Measurements from ENCODE around the gene TP53TG3F. TPM values are rescaled to one million over a fixed set of nuclear protein-coding genes. Genes with fewer than 3 reads are reported as not detected.
"Not testable (repeated sequence)": the region's sequence is repeated elsewhere in the genome, so short reads cannot be mapped to it uniquely, and the experiment has no call there.

Gene TP53TG3F
- total RNA-seq (2022) (not detected in 2 replicates), Bru-seq, nascent RNA (not detected), BruChase-seq, experiment 1, labeled RNA remaining after a 2-hour chase (not detected), BruChase-seq, experiment 2, labeled RNA remaining after a 6-hour chase (not detected)
- long read RNA-seq, result 0 reads

DNA sequence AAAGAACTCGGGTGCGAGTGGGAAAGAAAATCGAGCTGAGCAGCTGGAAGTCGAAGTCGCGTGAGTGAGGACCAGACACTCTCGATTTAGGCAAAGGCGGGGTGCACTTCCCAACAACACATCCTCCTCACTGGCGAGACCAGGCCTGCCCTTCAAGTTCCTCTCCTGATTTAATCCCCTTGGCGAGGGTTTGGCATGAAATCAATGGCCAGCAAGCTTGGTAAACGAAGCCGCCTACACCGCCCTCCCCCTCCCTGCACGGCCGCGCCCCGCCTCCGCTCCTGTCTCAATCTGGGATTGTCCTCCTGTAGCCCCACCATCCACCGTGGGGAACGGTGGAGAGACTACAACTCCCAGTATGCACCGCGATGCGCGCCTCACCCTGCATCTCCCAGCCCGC lies at the start of gene TP53TG3F:
TSS of gene TP53TG3F (plus strand) at position 301 of the 400 bp plus-strand sequence. CDS start at position 369, 68 bp downstream.
- H3K27me3 ChIP-seq (replicated peaks; ENCODE audit: control insufficient read depth, insufficient read depth, low read length); H3K4me3 ChIP-seq (ENCODE audit: low read depth, low read length); H3K36me3 Mint-ChIP-seq (ENCODE audit: insufficient read depth, unreplicated experiment); CTCF ChIA-PET; H3K9me3 Mint-ChIP-seq (ENCODE audit: unreplicated experiment); H3K4me1 ChIP-seq; BruUV-seq (replicated peaks); H3K4me1 Mint-ChIP-seq (ENCODE audit: low read depth, unreplicated experiment); DNase-seq; intact Hi-C loops (cut with micrococcal nuclease; ENCODE audit: unreplicated experiment); H3K27me3 Mint-ChIP-seq (ENCODE audit: insufficient read depth, unreplicated experiment); POLR2A ChIA-PET; H3K9me3 ChIP-seq; H3K27ac Mint-ChIP-seq (ENCODE audit: unreplicated experiment); H3K4me3 Mint-ChIP-seq (ENCODE audit: unreplicated experiment); H3K36me3 ChIP-seq (ENCODE audit: control insufficient read depth, insufficient read depth, low read length): not testable (repeated sequence)

DNA sequence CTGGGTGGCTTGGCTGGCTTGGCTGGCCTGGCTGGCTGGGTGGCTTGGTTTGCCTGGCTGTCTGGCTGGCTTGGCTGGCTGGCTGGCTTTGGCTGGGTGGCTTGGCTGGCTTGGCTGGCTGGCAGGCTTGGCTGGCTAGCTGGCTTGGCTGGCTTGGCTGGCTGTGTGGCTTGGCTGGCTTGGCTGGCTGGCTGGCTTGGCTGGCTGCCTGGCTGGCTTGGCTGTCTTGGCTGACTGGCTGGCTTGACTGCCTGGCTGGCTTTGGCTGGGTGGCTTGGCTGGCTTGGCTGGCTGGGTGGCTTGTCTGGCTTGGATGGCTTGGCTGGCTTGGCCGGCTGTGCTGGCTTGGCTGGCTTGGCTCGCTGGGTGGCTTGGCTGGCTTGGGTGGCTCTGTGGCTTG lies 32.2 kb downstream of the TP53TG3F start:
- H3K27me3 ChIP-seq (replicated peaks; ENCODE audit: control insufficient read depth, insufficient read depth, low read length); H3K9me3 Mint-ChIP-seq (ENCODE audit: unreplicated experiment); BruUV-seq (replicated peaks); H3K4me1 ChIP-seq; H3K36me3 ChIP-seq (ENCODE audit: control insufficient read depth, insufficient read depth, low read length); H3K27ac Mint-ChIP-seq (ENCODE audit: unreplicated experiment); H3K9me3 ChIP-seq; CTCF ChIA-PET; H3K4me3 ChIP-seq (ENCODE audit: low read depth, low read length); H3K36me3 Mint-ChIP-seq (ENCODE audit: insufficient read depth, unreplicated experiment); H3K4me3 Mint-ChIP-seq (ENCODE audit: unreplicated experiment); DNase-seq; H3K27me3 Mint-ChIP-seq (ENCODE audit: insufficient read depth, unreplicated experiment); POLR2A ChIA-PET; intact Hi-C loops (cut with micrococcal nuclease; ENCODE audit: unreplicated experiment); H3K4me1 Mint-ChIP-seq (ENCODE audit: low read depth, unreplicated experiment): not testable (repeated sequence)

DNA sequence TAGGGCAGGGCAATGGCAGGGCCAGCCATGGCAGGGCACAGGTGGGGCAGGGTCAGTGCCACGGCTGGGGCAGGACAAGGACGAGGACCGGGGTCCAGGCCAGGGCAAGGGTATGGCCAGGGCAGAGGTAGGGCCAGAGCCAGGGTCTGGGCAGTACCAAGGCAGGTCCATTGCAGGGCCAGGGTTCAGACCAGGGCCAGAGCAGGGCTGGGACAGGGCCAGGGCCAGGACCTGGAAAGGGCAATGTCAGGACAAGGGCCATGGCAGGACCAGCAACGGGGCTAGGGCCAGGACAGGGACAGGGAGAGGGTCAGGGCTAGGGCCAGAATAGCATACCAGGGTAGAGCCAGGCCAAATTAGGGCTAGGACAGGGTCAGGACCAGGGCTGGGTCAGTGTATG lies 47.8 kb downstream of the TP53TG3F start:
- BruUV-seq (replicated peaks); H3K27me3 Mint-ChIP-seq (ENCODE audit: insufficient read depth, unreplicated experiment); H3K9me3 Mint-ChIP-seq (ENCODE audit: unreplicated experiment); intact Hi-C loops (cut with micrococcal nuclease; ENCODE audit: unreplicated experiment); CTCF ChIA-PET; H3K27ac Mint-ChIP-seq (ENCODE audit: unreplicated experiment); H3K36me3 Mint-ChIP-seq (ENCODE audit: insufficient read depth, unreplicated experiment); H3K36me3 ChIP-seq (ENCODE audit: control insufficient read depth, insufficient read depth, low read length); H3K4me1 ChIP-seq; H3K4me3 Mint-ChIP-seq (ENCODE audit: unreplicated experiment); H3K9me3 ChIP-seq; H3K4me1 Mint-ChIP-seq (ENCODE audit: low read depth, unreplicated experiment); H3K4me3 ChIP-seq (ENCODE audit: low read depth, low read length); POLR2A ChIA-PET; H3K27me3 ChIP-seq (replicated peaks; ENCODE audit: control insufficient read depth, insufficient read depth, low read length): not testable (repeated sequence)
- DNase-seq, result peak in 1 of 2 experiments; percentile 13

- DNase-seq; H3K27me3 Mint-ChIP-seq (ENCODE audit: insufficient read depth, unreplicated experiment); H3K4me1 ChIP-seq; H3K9me3 ChIP-seq; POLR2A ChIA-PET; CTCF ChIA-PET; H3K4me3 Mint-ChIP-seq (ENCODE audit: unreplicated experiment); intact Hi-C loops (cut with micrococcal nuclease; ENCODE audit: unreplicated experiment); H3K9me3 Mint-ChIP-seq (ENCODE audit: unreplicated experiment); H3K4me3 ChIP-seq (ENCODE audit: low read depth, low read length); H3K36me3 ChIP-seq (ENCODE audit: control insufficient read depth, insufficient read depth, low read length); H3K27me3 ChIP-seq (replicated peaks; ENCODE audit: control insufficient read depth, insufficient read depth, low read length); H3K36me3 Mint-ChIP-seq (ENCODE audit: insufficient read depth, unreplicated experiment); H3K4me1 Mint-ChIP-seq (ENCODE audit: low read depth, unreplicated experiment); BruUV-seq (replicated peaks); H3K27ac Mint-ChIP-seq (ENCODE audit: unreplicated experiment): not testable (repeated sequence)
Observed at GRCh38 chr16:33509070-33509469, 49.7 kb downstream of the TP53TG3F start.

DNA sequence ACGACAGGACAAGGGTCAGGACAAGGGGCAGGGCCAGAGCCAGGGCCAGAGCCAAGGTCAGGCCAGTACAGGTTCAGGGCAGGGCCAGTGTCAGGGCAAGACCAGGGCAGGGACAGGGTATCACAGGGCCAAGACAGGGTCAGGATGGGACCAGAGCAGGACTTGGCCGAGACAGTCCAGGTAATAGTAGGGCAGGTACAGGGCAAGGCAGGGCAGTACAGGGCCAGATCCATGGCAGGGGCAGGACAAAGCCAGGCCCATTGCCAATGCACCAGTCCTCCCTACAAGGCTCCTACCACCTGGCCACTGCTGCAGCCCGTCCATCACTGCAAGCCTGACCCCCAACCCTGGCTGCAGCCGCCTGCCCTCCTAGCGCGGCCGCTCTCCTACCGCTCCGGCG lies 50.5 kb downstream of the TP53TG3F start:
- H3K27ac Mint-ChIP-seq (ENCODE audit: unreplicated experiment); POLR2A ChIA-PET; H3K9me3 Mint-ChIP-seq (ENCODE audit: unreplicated experiment); H3K4me1 Mint-ChIP-seq (ENCODE audit: low read depth, unreplicated experiment); H3K4me3 ChIP-seq (ENCODE audit: low read depth, low read length); intact Hi-C loops (cut with micrococcal nuclease; ENCODE audit: unreplicated experiment); H3K27me3 ChIP-seq (replicated peaks; ENCODE audit: control insufficient read depth, insufficient read depth, low read length); H3K4me1 ChIP-seq; H3K27me3 Mint-ChIP-seq (ENCODE audit: insufficient read depth, unreplicated experiment); H3K36me3 Mint-ChIP-seq (ENCODE audit: insufficient read depth, unreplicated experiment); CTCF ChIA-PET; BruUV-seq (replicated peaks); H3K36me3 ChIP-seq (ENCODE audit: control insufficient read depth, insufficient read depth, low read length); H3K9me3 ChIP-seq; H3K4me3 Mint-ChIP-seq (ENCODE audit: unreplicated experiment): not testable (repeated sequence)
- DNase-seq, result peak in 1 of 2 experiments; percentile 10

Other genes starting within 250 kb of the TP53TG3F start
- not detected in 2 replicates for gene TP53TG3E, start 155.3 kb upstream of the TP53TG3F start, total RNA-seq (2022)
- gene TP53TG3B, start 98.8 kb upstream of the TP53TG3F start, total RNA-seq (2022), result not detected in 2 replicates

Measured in Caco-2 (cell line).